ENCODE data around the gene SP8. TPM values are rescaled to one million over a fixed set of nuclear protein-coding genes. Genes with fewer than 3 reads are reported as not detected.

The SP8 gene
- total RNA-seq, 1 donor from 2014 or later = 0.70 TPM

DNA sequence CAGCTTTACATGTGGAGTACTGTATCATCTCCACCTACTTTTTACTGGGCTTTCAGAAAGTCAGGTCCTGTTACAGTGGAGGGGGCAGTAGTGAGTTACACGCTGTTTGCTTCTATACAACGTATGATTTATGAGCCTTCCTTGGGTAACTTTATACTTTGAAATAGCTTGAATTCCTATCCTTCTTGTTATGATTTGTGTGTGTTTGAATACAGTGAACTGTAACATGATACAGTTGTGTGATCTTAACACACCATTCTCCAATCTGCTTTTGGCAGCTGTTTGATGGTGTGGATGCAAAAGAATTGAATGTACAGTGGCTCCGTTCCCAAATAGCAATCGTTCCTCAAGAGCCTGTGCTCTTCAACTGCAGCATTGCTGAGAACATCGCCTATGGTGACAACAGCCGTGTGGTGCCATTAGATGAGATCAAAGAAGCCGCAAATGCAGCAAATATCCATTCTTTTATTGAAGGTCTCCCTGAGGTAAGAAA lies 41.7 kb downstream of the SP8 start:
- Histone ChIP-seq H3K4me3 (ENCODE audit: insufficient read depth, low read depth, low read length) (no peak overlapping the region), H3K9ac (ENCODE audit: low read length) (no peak overlapping the region), H3K27me3 (ENCODE audit: insufficient read depth, low read length) (no peaks in the 10 kb centered on the region), H3K27ac (ENCODE audit: low read depth, low read length) (no peak overlapping the region), H4K20me1 (ENCODE audit: insufficient read depth, low read length) (no peaks in the 10 kb centered on the region), H3K4me1 (ENCODE audit: insufficient read depth, low read length) (no peaks in the 10 kb centered on the region), H3K9me3 (ENCODE audit: insufficient read depth, low read depth, low read length) (no peaks in the 10 kb centered on the region), H3K36me3 (ENCODE audit: insufficient read depth, low read length) (no peaks in the 10 kb centered on the region), H2AFZ (ENCODE audit: low read depth, low read length) (no peak overlapping the region), H3K79me2 (ENCODE audit: insufficient read depth, low read length) (no peaks in the 10 kb centered on the region), H3K4me2 (ENCODE audit: low read length) (no peak overlapping the region)
- Mint-ChIP-seq H3K27me3 (ENCODE audit: low read depth, unreplicated experiment) (no peaks in the 10 kb centered on the region), H3K27ac (ENCODE audit: unreplicated experiment) (no peak overlapping the region), H3K36me3 (ENCODE audit: low read depth, unreplicated experiment) (no peaks in the 10 kb centered on the region), H3K9me3 (ENCODE audit: unreplicated experiment) (no peaks in the 10 kb centered on the region), H3K4me1 (ENCODE audit: low read depth, unreplicated experiment) (peaks cover 5% of the 10 kb centered on the region), H3K4me3 (ENCODE audit: unreplicated experiment) (no peak overlapping the region)
- no peak for FAIRE-seq
- TF ChIP-seq, protein P1, sequence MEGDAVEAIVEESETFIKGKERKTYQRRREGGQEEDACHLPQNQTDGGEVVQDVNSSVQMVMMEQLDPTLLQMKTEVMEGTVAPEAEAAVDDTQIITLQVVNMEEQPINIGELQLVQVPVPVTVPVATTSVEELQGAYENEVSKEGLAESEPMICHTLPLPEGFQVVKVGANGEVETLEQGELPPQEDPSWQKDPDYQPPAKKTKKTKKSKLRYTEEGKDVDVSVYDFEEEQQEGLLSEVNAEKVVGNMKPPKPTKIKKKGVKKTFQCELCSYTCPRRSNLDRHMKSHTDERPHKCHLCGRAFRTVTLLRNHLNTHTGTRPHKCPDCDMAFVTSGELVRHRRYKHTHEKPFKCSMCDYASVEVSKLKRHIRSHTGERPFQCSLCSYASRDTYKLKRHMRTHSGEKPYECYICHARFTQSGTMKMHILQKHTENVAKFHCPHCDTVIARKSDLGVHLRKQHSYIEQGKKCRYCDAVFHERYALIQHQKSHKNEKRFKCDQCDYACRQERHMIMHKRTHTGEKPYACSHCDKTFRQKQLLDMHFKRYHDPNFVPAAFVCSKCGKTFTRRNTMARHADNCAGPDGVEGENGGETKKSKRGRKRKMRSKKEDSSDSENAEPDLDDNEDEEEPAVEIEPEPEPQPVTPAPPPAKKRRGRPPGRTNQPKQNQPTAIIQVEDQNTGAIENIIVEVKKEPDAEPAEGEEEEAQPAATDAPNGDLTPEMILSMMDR (IDR thresholded peaks at IDR 0.05; ENCODE audit: insufficient read depth, low read depth, low read length) = no peak
- no peak for TF ChIP-seq EZH2 (IDR thresholded peaks at IDR 0.05; ENCODE audit: insufficient read depth, low read length)
- DNase-seq (ENCODE audit: low read depth) = peak; percentile 34

DNA sequence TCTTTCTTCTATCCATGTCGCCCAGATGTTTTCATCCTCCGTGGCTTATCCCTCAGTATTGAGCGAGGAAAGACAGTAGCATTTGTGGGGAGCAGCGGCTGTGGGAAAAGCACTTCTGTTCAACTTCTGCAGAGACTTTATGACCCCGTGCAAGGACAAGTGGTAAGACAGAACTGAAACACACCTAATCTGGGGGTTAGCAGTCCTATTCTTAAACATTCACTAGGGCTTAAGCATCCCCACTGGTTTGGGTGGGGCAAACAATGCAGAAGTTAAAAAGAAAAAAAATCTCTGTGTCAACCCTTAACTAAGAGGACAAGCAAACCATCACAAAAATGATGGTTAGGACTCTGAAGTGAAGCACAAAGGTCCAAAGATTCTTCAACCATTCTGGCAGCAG lies 43.8 kb downstream of the SP8 start:
- no peak overlapping the region for H3K4me3 Mint-ChIP-seq (ENCODE audit: unreplicated experiment)
- no peaks in the 10 kb centered on the region for H3K36me3 Mint-ChIP-seq (ENCODE audit: low read depth, unreplicated experiment)
- no peak for TF ChIP-seq EZH2 (IDR thresholded peaks at IDR 0.05; ENCODE audit: insufficient read depth, low read length)
- TF ChIP-seq, protein P1 (IDR thresholded peaks at IDR 0.05; ENCODE audit: insufficient read depth, low read depth, low read length) = no peak

DNA sequence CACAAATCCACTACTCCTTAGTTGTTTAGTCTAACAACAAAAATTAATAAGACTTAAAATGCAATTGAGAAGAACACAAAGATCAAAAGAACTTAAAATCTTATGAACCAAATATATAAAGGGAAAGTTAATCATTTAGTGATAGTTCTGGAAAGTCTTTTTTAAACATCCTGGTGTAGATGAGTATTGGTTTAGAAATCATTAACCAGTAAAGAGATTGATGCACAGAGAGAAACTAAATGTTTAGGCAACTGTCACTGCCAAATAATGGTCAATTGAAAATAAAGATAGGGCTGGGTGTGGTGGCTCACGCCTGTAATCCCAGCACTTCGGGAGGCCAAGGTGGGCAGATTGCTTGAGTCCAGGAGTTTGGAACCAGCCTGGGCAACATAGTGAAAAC lies 44.9 kb downstream of the SP8 start:
- Histone ChIP-seq H3K9me3 (ENCODE audit: insufficient read depth, low read depth, low read length) (no peaks in the 10 kb centered on the region), H3K9ac (ENCODE audit: low read length) (no peak overlapping the region), H3K4me1 (ENCODE audit: insufficient read depth, low read length) (no peaks in the 10 kb centered on the region), H4K20me1 (ENCODE audit: insufficient read depth, low read length) (no peaks in the 10 kb centered on the region), H3K4me3 (ENCODE audit: insufficient read depth, low read depth, low read length) (no peak overlapping the region), H3K4me2 (ENCODE audit: low read length) (no peak overlapping the region), H3K79me2 (ENCODE audit: insufficient read depth, low read length) (no peaks in the 10 kb centered on the region), H3K36me3 (ENCODE audit: insufficient read depth, low read length) (no peaks in the 10 kb centered on the region), H2AFZ (ENCODE audit: low read depth, low read length) (no peak overlapping the region), H3K27ac (ENCODE audit: low read depth, low read length) (no peak overlapping the region), H3K27me3 (ENCODE audit: insufficient read depth, low read length) (no peaks in the 10 kb centered on the region)
- DNase-seq (ENCODE audit: low read depth) (no peak), FAIRE-seq (no peak)
- Mint-ChIP-seq H3K4me3 (ENCODE audit: unreplicated experiment) (no peak overlapping the region), H3K9me3 (ENCODE audit: unreplicated experiment) (no peaks in the 10 kb centered on the region), H3K27ac (ENCODE audit: unreplicated experiment) (no peak overlapping the region), H3K4me1 (ENCODE audit: low read depth, unreplicated experiment) (no peaks in the 10 kb centered on the region), H3K36me3 (ENCODE audit: low read depth, unreplicated experiment) (no peaks in the 10 kb centered on the region), H3K27me3 (ENCODE audit: low read depth, unreplicated experiment) (no peaks in the 10 kb centered on the region)
- TF ChIP-seq, protein P1 (IDR thresholded peaks at IDR 0.05; ENCODE audit: insufficient read depth, low read depth, low read length) = no peak
- TF ChIP-seq EZH2 (IDR thresholded peaks at IDR 0.05; ENCODE audit: insufficient read depth, low read length) = no peak

More for the DNA sequence above, 43.8 kb downstream of the SP8 start:
- FAIRE-seq (no peak), DNase-seq (ENCODE audit: low read depth) (no peak)
- no peaks in the 10 kb centered on the region for H3K9me3 Mint-ChIP-seq (ENCODE audit: unreplicated experiment)
- Histone ChIP-seq H3K4me3 (ENCODE audit: insufficient read depth, low read depth, low read length) (no peak overlapping the region), H2AFZ (ENCODE audit: low read depth, low read length) (no peak overlapping the region), H3K4me1 (ENCODE audit: insufficient read depth, low read length) (no peaks in the 10 kb centered on the region), H4K20me1 (ENCODE audit: insufficient read depth, low read length) (no peaks in the 10 kb centered on the region), H3K36me3 (ENCODE audit: insufficient read depth, low read length) (no peaks in the 10 kb centered on the region), H3K9me3 (ENCODE audit: insufficient read depth, low read depth, low read length) (no peaks in the 10 kb centered on the region), H3K27me3 (ENCODE audit: insufficient read depth, low read length) (no peaks in the 10 kb centered on the region), H3K79me2 (ENCODE audit: insufficient read depth, low read length) (no peaks in the 10 kb centered on the region), H3K27ac (ENCODE audit: low read depth, low read length) (no peak overlapping the region), H3K9ac (ENCODE audit: low read length) (no peak overlapping the region), H3K4me2 (ENCODE audit: low read length) (no peak overlapping the region)
- H3K27ac Mint-ChIP-seq (ENCODE audit: unreplicated experiment) = no peak overlapping the region
- no peaks in the 10 kb centered on the region for H3K27me3 Mint-ChIP-seq (ENCODE audit: low read depth, unreplicated experiment)
- no peaks in the 10 kb centered on the region for H3K4me1 Mint-ChIP-seq (ENCODE audit: low read depth, unreplicated experiment)

All from astrocyte (in vitro differentiated cells and primary cell).